NCI-H524 (cell line): Measurements from ENCODE around the gene PHF14.
"Not testable (repeated sequence)": the region's sequence is repeated elsewhere in the genome, so short reads cannot be mapped to it uniquely, and the experiment has no call there.

Experiments
- DNase-seq, 2 experiments: peaks; one replicate each; lab custom pipeline; 2025; lab: John Stamatoyannopoulos, UW

PHF14 gene

GRCh38 chr7:10973061-10973941 lies at the start of gene PHF14:
TSS of gene PHF14 (plus strand) at chr7:10973872. CDS start at chr7:10974324, 452 bp downstream.
- peak; percentile 92 to 97 for DNase-seq

DNA sequence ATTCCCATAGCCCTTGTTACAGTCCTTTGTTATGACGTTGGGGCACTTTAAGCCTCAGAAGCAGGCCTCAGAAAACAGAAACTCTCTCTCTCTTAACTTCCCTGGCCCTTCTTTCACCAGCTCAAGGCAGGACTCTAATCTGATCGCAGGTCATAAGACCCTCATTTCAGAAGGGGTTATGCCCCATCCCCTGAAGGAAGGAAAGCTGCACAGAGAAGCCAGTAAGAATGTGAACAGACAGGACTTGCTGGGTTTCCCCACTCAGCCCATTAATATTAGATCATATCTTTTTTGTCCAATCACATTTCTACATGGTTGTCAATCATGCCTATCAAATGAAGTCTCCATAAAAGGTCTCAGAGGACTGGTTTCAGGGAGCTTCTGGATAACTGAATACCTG lies 49.3 kb upstream of the PHF14 start:
- no peak for DNase-seq

GRCh38 chr7:10928203-10928602 lies 45.5 kb upstream of the PHF14 start:
- not testable (repeated sequence) for DNase-seq

GRCh38 chr7:10930551-10930950 lies 43.1 kb upstream of the PHF14 start:
- DNase-seq: no peak

DNA sequence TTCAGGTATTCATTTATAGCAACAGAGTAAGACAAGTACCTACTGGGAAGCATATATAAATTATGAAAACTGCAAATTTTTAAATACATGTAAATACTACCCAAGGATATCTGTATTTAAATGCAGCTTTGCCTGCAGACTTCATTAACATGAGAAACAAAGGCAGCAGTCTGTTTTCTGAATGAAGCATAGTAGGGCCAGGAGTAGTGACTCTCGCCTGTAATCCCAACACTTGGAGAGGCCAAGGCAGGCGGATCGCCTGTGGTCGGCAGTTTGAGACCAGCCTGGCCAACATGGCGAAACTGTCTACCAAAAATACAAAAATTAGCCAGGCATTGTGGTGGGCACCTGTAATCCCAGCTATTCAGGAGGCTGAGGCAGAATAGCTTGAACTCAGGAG lies 42.5 kb upstream of the PHF14 start:
- no peak for DNase-seq

- no peak for DNase-seq
Observed at GRCh38 chr7:10934292-10934691, 39.4 kb upstream of the PHF14 start.

DNA sequence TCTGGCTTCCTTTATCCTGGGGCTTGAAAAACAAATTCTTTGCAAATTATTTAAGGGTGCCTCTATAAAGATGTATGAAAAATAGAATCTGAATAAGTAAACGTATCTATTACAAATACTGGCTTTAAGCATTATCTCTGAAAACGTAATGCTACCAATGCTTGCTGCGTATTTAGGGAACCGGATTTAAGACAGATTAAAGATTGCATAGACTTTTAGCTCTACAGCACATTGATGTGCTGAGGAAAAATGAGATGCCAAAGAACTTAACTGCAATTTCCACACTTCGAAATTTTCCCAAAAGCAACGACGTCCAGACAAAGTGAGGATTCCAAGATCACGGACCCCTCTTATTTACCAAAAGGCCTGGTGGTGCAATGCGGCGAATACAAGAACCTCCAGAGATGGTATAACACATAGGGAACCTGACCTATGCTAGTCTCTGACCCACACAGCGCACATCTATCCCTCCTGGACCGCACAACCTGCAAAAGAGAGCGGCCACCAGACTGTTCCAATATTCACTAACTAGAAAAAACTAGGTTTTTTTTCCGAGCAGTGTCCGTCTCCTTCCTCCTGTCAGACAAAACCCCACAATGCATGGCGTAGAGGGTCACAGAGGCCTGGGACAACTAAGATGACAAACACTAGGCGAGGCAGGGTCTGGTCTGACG lies 34.3 kb upstream of the PHF14 start:
- DNase-seq: peak in 1 of 2 experiments; percentile 43

- DNase-seq: peak; percentile 87 to 89
Observed at GRCh38 chr7:10939911-10940703, 33.6 kb upstream of the PHF14 start.

DNA sequence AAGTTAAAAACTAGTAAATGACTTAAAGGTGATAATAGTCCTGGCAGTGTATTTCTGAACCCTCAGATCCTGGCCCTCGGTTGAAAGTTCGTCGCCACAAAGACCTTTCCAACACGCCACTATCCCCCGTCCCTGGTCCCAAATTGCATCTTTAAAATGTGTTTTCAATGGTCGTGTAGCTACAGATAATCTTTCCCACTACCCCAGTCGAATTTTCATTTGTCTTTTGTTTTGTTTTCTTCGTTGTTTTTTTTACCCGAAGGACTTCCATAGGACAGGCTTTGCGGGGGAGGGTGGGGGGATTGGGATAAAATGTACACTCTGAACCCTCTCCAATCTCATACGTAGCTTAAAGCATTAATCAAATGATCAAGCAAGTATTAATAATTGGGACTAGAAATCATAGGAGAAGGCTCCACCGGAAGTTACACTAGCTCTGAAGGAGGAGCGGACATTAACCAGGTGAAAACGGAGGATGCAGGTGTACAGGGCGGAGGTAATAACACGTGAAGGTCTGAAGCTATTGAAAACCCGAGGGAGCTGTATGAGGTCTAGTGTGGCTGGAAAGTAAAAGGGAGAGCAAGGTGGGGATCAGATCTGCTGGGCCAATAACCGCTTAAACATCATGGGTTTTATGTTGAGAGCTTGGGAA lies 32.8 kb upstream of the PHF14 start:
- peak in 1 of 2 experiments; percentile 12 for DNase-seq

DNA sequence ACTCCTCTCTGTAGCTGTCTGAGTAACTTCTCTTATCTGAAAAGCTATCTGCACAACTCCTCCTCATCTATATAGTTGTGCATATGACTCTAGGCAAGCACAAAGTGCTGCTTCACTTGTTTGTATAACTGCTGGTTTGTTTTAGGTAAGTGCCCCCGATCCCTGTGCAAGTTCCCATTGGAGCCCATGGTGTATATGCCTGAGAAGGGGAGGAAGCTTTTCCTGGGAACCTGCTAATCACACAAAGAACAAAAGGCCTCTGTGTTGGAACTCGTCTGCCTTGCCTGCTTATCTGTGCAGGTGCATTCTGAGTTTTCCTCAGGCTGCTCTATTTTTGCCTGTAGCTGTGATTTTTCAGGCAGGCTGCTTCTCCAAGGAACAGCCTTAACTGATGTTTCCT lies 23.2 kb upstream of the PHF14 start:
- no peak for DNase-seq

GRCh38 chr7:10950974-10951578 lies 22.6 kb upstream of the PHF14 start:
- not testable (repeated sequence) for DNase-seq

GRCh38 chr7:10952588-10952987 lies 21.1 kb upstream of the PHF14 start:
- DNase-seq: no peak

DNA sequence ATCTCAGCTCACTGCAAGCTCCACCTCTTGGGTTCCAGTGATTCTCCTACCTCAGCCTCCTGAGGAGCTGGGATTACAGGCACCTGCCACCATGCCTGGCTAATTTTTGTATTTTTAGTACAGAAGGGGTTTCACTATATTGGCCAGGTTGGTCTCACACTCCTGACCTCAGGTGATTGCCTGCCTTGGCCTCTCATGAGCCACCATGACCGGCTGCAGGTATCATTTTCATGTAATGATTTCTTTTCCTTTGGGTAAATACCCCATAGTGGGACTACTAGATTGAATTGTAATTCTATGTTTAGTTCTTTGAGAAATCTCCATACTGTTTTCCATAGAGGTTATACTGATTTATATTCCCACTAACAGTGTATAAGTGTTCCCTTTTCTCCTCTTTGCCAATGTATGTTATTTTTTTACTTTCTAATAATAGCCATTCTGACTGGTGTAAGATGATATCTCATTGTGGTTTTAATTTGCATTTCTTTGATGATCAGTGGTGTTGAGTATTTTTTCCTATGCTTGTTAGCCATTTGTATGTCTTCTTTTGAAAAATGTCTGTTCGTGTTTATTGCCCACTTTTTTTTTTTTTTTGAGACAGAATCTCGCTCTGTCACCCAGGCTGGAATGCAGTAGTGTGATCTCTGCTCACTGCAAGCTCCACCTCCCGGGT lies 20.5 kb upstream of the PHF14 start:
- DNase-seq: not testable (repeated sequence)

- DNase-seq: no peak
Observed at GRCh38 chr7:10956528-10956927, 17.1 kb upstream of the PHF14 start.

DNA sequence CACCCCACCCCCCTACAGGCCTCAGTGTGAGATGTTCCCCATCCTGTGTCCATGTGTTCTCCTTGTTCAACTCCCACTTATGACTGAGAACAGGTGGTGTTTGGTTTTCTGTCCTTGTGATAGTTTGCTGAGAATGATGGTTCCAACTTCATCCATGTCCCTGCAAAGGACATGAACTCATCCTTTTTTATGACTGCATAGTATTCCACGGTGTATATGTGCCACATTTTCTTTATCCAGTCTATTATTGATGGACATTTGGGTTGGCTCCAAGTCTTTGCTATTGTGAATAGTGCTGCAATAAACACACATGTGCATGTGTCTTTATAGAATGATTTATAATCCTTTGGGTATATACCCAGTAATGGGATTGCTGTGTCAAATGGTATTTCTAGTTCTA lies 13.4 kb upstream of the PHF14 start:
- DNase-seq: not testable (repeated sequence)

DNA sequence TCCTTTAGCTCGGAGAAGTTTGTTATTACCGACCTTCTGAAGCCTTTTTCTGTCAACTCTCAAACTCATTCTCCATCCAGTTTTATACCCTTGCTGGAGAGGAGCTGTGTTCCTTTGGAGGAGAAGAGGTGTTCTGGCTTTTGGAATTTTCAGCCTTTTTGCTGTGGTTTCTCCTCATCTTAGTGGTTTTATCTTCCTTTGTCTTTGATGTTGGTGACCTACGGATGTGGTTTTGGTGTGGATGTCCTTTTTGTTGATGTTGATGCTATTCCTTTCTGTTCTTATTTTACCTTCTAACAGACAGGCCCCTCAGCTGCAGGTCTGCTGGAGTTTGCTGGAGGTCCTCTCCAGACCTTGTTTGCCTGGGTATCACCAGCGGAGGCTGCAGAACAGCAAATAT lies 8.7 kb upstream of the PHF14 start:
- not testable (repeated sequence) for DNase-seq

- no peak for DNase-seq
Observed at GRCh38 chr7:10972174-10972573, 1.5 kb upstream of the PHF14 start.

GRCh38 chr7:10973942-10974911 lies 555 bp downstream of the PHF14 start:
- peak in 1 of 2 experiments; percentile 52 for DNase-seq

- no peak for DNase-seq
Observed at GRCh38 chr7:10977113-10977512, 3.4 kb downstream of the PHF14 start.

DNA sequence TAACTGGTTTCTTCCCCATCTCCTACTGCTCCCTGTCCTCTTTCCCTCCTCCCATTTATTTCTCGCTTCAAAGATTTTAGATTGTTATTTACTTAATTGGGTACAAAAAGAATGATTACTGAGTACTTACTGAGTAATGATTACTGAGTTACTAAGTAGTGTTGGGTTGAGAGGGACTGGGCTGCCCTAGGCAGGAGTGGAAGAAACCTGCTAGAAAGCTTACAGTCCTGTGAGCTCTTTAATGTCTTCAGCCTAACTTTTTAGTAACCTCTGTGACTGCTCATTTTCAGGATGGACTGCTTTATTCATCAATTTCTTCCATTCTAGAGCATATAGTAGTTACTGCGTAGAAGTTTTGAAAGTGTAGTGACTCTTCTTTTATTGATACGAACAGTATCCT lies 7.6 kb downstream of the PHF14 start:
- DNase-seq: no peak
